ENCODE measurements around the gene TOMM40L.
"Not testable (repeated sequence)": the region's sequence is repeated elsewhere in the genome, so short reads cannot be mapped to it uniquely, and the experiment has no call there.

DNA sequence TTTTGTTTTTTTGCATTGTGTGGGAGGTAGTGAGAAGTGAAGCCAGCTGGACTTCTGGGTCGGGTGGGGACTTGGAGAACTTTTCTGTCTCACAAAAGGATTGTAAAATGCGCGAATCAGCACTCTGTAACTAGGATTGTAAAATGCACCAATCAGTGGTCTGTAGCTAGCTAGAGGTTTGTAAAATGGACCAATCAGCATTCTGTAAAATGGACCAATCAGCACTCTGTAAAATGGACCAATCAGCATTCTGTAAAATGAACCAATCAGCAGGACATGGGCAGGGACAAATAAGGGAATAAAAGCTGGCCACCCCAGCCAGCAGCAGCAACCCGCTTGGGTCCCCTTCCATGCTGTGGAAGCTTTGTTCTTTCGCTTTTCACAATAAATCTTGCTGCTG lies 24.2 kb downstream of the TOMM40L start:
- not testable (repeated sequence) for TF ChIP-seq POLR2A (IDR thresholded peaks at IDR 0.05)
- TF ChIP-seq, protein P1, sequence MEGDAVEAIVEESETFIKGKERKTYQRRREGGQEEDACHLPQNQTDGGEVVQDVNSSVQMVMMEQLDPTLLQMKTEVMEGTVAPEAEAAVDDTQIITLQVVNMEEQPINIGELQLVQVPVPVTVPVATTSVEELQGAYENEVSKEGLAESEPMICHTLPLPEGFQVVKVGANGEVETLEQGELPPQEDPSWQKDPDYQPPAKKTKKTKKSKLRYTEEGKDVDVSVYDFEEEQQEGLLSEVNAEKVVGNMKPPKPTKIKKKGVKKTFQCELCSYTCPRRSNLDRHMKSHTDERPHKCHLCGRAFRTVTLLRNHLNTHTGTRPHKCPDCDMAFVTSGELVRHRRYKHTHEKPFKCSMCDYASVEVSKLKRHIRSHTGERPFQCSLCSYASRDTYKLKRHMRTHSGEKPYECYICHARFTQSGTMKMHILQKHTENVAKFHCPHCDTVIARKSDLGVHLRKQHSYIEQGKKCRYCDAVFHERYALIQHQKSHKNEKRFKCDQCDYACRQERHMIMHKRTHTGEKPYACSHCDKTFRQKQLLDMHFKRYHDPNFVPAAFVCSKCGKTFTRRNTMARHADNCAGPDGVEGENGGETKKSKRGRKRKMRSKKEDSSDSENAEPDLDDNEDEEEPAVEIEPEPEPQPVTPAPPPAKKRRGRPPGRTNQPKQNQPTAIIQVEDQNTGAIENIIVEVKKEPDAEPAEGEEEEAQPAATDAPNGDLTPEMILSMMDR (IDR thresholded peaks at IDR 0.05): not testable (repeated sequence)

Measured in breast epithelium (tissue), 3 donors.